Measurements from ENCODE around the gene SLC30A3. TPM values are rescaled to one million over a fixed set of nuclear protein-coding genes. Genes with fewer than 3 reads are reported as not detected.

The SLC30A3 gene
- total and polyA plus RNA-seq, 8 donors: not detected

DNA sequence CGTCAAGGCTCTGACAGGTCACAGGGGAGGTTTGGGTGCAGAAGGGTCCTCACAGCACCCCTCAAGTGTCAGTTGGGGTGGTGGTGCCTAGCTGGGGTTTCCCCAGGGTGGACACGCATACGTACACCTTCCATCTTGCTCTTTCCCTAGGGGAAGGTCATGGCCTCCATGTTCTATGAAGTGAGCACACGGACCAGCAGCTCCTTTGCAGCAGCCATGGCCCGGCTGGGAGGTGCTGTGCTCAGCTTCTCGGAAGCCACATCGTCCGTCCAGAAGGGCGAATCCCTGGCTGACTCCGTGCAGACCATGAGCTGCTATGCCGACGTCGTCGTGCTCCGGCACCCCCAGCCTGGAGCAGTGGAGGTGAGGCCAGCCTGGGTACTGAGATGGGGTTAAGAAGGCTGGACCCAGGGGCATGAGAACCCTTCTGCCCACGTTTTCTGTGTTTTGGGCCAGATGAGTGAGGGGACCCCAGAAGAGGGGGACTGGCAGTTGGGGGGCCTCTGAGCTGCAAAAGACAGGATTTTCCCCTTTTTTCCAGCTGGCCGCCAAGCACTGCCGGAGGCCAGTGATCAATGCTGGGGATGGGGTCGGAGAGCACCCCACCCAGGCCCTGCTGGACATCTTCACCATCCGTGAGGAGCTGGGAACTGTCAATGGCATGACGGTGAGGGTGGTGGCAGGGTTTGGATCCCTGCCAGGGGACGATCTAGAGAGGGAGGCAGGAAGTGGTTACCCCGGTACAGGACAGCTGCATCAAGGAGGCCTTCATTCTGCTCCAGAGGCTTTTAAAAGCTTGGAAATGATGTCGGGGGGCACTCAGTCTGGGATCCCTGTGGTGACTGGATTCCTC, 20.9 kb downstream of the SLC30A3 start:
- Histone ChIP-seq H3K9me3 (no peaks in the 10 kb centered on the region), H3K27me3 (no peaks in the 10 kb centered on the region), H3K27ac (no peak overlapping the region), H3K4me1 (no peaks in the 10 kb centered on the region), H3K36me3 (peaks cover 71 to 82% (median 77%) of the 10 kb centered on the region in 4 donors), H3K4me3 (no peak overlapping the region)
- intact Hi-C loops (cut with DNase I; ENCODE audit: low total_unique reads): no loop called here
- TF ChIP-seq POLR2A (IDR thresholded peaks at IDR 0.05) (no peak), EP300 (IDR thresholded peaks at IDR 0.05) (no peak), POLR2AphosphoS5 (IDR thresholded peaks at IDR 0.05) (no peak)
- TF ChIP-seq, protein P1, sequence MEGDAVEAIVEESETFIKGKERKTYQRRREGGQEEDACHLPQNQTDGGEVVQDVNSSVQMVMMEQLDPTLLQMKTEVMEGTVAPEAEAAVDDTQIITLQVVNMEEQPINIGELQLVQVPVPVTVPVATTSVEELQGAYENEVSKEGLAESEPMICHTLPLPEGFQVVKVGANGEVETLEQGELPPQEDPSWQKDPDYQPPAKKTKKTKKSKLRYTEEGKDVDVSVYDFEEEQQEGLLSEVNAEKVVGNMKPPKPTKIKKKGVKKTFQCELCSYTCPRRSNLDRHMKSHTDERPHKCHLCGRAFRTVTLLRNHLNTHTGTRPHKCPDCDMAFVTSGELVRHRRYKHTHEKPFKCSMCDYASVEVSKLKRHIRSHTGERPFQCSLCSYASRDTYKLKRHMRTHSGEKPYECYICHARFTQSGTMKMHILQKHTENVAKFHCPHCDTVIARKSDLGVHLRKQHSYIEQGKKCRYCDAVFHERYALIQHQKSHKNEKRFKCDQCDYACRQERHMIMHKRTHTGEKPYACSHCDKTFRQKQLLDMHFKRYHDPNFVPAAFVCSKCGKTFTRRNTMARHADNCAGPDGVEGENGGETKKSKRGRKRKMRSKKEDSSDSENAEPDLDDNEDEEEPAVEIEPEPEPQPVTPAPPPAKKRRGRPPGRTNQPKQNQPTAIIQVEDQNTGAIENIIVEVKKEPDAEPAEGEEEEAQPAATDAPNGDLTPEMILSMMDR (IDR thresholded peaks at IDR 0.05): no peak
- WGBS, 5 donors: 81 to 88% (median 87%) methylated on average over 22 to 24 of the region's 24 CpGs
- no peak for DNase-seq

DNA sequence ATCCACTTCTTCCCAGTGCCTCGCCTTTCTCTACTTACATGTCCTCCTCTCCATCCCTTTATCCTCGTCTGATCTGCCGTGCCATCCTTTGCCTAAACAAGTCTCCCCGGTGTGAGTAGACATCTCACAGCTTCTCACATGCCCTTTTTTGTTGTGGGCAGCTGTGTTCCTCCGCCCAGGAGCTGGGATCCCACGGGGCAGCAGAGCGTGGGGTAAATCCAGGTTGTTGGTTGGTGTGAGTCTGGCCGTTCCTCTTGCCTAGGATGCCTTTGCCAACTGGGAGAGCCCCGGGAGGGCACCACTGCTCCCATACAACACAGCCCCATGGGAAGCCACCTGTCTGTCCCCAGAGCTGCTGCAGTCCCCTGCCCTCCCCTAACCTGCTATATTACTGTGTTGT, 22.4 kb downstream of the SLC30A3 start:
- H3K36me3 ChIP-seq: peaks cover 85 to 98% (median 93%) of the 10 kb centered on the region in 4 donors
- intact Hi-C loops (cut with DNase I; ENCODE audit: low total_unique reads): no loop called here
- no peak for DNase-seq
- 89 to 93% (median 91%) methylated on average over 9 of the region's 9 CpGs for WGBS, 5 donors
- H3K4me1 ChIP-seq: no peaks in the 10 kb centered on the region
- no peak for TF ChIP-seq EP300 (IDR thresholded peaks at IDR 0.05)
- no peak for TF ChIP-seq POLR2A (IDR thresholded peaks at IDR 0.05)
- TF ChIP-seq POLR2AphosphoS5 (IDR thresholded peaks at IDR 0.05): no peak
- TF ChIP-seq, protein P1 (IDR thresholded peaks at IDR 0.05): no peak
- H3K9me3 ChIP-seq: no peaks in the 10 kb centered on the region
- no peak overlapping the region for H3K27ac ChIP-seq
- H3K4me3 ChIP-seq: no peak overlapping the region
- no peaks in the 10 kb centered on the region for H3K27me3 ChIP-seq

DNA sequence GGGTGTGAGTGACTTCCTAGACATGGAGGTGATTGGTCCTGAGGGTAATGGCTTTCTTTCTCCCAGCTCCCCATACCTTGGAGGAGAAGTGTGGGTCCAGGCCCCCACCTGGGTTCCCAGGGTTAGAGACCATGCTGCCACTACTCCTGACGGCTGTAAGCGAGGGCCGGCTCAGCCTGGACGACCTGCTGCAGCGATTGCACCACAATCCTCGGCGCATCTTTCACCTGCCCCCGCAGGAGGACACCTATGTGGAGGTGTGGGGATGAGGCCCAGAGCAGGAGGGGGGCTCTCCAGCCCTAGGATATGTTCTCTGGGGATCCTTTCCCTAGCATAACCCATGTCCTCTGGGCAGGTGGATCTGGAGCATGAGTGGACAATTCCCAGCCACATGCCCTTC, 23.9 kb downstream of the SLC30A3 start:
- no peaks in the 10 kb centered on the region for H3K4me1 ChIP-seq
- no peaks in the 10 kb centered on the region for H3K27me3 ChIP-seq
- peaks cover 95 to 100% (median 100%) of the 10 kb centered on the region in 4 donors for H3K36me3 ChIP-seq
- H3K4me3 ChIP-seq: no peak overlapping the region
- intact Hi-C loops (cut with DNase I; ENCODE audit: low total_unique reads): no loop called here
- no peaks in the 10 kb centered on the region for H3K9me3 ChIP-seq
- no peak for DNase-seq
- WGBS, 5 donors: 92 to 98% (median 96%) methylated on average over 8 of the region's 8 CpGs
- TF ChIP-seq, protein P1 (IDR thresholded peaks at IDR 0.05): no peak
- TF ChIP-seq EP300 (IDR thresholded peaks at IDR 0.05): no peak
- no peak for TF ChIP-seq POLR2AphosphoS5 (IDR thresholded peaks at IDR 0.05)
- no peak for TF ChIP-seq POLR2A (IDR thresholded peaks at IDR 0.05)
- no peak overlapping the region for H3K27ac ChIP-seq

DNA sequence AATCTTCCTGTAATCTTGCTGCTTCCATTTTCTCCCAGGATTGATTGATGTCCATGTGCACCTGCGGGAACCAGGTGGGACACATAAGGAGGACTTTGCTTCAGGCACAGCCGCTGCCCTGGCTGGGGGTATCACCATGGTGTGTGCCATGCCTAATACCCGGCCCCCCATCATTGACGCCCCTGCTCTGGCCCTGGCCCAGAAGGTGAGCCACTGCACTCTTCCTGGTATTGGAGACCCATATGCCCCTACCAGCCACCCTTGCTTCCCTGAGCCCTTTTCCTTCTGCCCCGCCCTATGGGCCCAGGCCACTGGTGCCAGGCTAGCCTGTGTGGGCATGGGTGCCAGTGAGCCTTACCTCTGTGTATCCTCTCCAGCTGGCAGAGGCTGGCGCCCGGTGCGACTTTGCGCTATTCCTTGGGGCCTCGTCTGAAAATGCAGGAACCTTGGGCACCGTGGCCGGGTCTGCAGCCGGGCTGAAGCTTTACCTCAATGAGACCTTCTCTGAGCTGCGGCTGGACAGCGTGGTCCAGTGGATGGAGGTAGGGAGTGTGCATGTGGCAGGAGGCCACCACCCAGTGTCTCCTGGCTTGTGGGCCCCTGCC, 25.4 kb downstream of the SLC30A3 start:
- Histone ChIP-seq H3K27ac (no peak overlapping the region), H3K9me3 (no peaks in the 10 kb centered on the region), H3K36me3 (peaks cover 97 to 100% (median 100%) of the 10 kb centered on the region in 4 donors), H3K27me3 (no peaks in the 10 kb centered on the region), H3K4me3 (no peak overlapping the region), H3K4me1 (no peaks in the 10 kb centered on the region)
- WGBS, 5 donors: 93 to 97% (median 96%) methylated on average over 8 to 15 of the region's 15 CpGs
- intact Hi-C loops (cut with DNase I; ENCODE audit: low total_unique reads): no loop called here
- no peak for DNase-seq
- no peak for TF ChIP-seq EP300 (IDR thresholded peaks at IDR 0.05)
- no peak for TF ChIP-seq POLR2AphosphoS5 (IDR thresholded peaks at IDR 0.05)
- TF ChIP-seq, protein P1 (IDR thresholded peaks at IDR 0.05): no peak

Measured in stomach (tissue), 9 donors.